Parathyroid adenoma (tissue), 2 donors: ENCODE data around the gene PCBP4.

ENCODE experiments used
- H2AFZ ChIP-seq: fragments of 300-600 bp; sonication (generic); one replicate; pipeline ENCODE4 v1.7.0; 2017; ENCODE audit warnings: antibody characterized with exemption, mild to moderate bottlenecking
- H3K27ac ChIP-seq: fragments of 300-600 bp; sonication (generic); one replicate; pipeline ENCODE4 v1.7.0; 2017
- H3K27me3 ChIP-seq: fragments of 300-600 bp; sonication (generic); one replicate; pipeline ENCODE4 v1.7.0; 2017; ENCODE audit warnings: low read length; ENCODE audit not compliant: control insufficient read depth, insufficient read depth
- H3K36me3 ChIP-seq: fragments of 300-600 bp; sonication (generic); one replicate; pipeline ENCODE4 v1.7.0; 2017; ENCODE audit warnings: low read length; ENCODE audit not compliant: control insufficient read depth, insufficient read depth
- H3K4me1 ChIP-seq: fragments of 300-600 bp; sonication (generic); one replicate; pipeline ENCODE4 v1.7.0; 2017; ENCODE audit warnings: control low read depth
- H3K4me2 ChIP-seq: fragments of 300-600 bp; sonication (generic); one replicate; pipeline ENCODE4 v1.7.0; 2017; ENCODE audit warnings: low read length
- H3K4me3 ChIP-seq: fragments of 300-600 bp; sonication (generic); one replicate; pipeline ENCODE4 v1.7.0; 2017; ENCODE audit warnings: low read depth, low read length
- H3K79me2 ChIP-seq: fragments of 300-600 bp; sonication (generic); one replicate; pipeline ENCODE4 v1.7.0; 2017; ENCODE audit warnings: control low read depth
- H3K9ac ChIP-seq: fragments of 300-600 bp; sonication (generic); one replicate; pipeline ENCODE4 v1.7.0; 2017; ENCODE audit warnings: mild to moderate bottlenecking
- H3K9me3 ChIP-seq: fragments of 300-600 bp; sonication (generic); one replicate; pipeline ENCODE4 v1.7.0; 2017; ENCODE audit warnings: low read length; ENCODE audit not compliant: control insufficient read depth
- CTCF ChIP-seq: fragments of 300-600 bp; sonication (generic); IDR thresholded peaks from one replicate; pipeline ENCODE4 v1.7.0; 2017; ENCODE audit warnings: antibody characterized with exemption, mild to moderate bottlenecking
- donor health status: primary hyperparathyroidism.

The PCBP4 gene

DNA sequence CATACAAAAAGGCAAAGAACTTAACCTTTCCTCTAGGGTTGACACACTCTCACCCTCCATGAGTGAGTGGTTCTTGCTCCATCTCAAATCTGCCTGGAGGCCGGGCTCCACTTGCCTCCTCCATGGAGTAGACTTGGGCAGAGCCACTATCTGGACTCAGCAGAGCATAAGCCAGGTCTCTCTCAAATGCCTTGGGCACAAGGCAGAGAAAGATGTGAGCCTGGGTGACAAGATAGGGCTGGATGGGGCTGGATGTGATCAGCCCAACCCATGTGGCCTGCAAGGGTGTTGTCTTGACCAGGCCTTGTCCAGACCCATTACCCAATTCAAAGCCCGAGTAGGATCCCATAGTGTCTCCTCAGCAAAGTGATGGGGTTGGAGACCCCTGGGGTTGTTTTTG is 32.6 kb upstream of the PCBP4 start:
- Histone ChIP-seq H3K27me3 (no peaks in the 10 kb centered on the region), H3K36me3 (no peaks in the 10 kb centered on the region), H3K4me3 (no peak overlapping the region), H3K27ac (no peak overlapping the region), H3K9me3 (no peaks in the 10 kb centered on the region), H3K4me2 (no peak overlapping the region), H3K79me2 (no peaks in the 10 kb centered on the region), H2AFZ (no peak overlapping the region), H3K9ac (no peak overlapping the region), H3K4me1 (peaks cover 1% of the 10 kb centered on the region)
- TF ChIP-seq CTCF, result no peak

DNA sequence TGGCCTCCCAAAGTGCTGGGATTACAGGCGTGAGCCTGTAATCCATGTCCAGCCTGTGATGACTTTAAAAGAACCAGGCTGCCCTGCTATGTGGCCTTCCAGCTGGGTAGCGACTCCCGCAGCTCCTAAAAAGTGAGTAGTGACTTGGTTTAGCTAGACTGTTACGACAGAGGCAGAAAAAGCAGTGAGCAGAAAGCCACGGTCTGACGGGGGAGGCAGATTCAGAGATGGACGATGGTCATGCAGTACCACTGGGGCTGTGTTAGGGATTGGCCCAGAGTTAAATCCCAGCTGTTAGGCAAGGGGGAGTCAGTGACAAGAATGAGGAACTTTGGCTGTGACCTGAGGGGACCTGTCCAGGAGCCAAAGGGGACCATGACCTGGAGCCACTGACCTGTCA is 31.5 kb upstream of the PCBP4 start:
- Histone ChIP-seq H3K4me1 (peaks cover 10% of the 10 kb centered on the region), H2AFZ (no peak overlapping the region), H3K9ac (no peak overlapping the region), H3K79me2 (peaks cover 5% of the 10 kb centered on the region), H3K4me2 (no peak overlapping the region), H3K36me3 (no peaks in the 10 kb centered on the region), H3K4me3 (no peak overlapping the region), H3K27ac (no peak overlapping the region), H3K27me3 (no peaks in the 10 kb centered on the region), H3K9me3 (no peaks in the 10 kb centered on the region)
- TF ChIP-seq CTCF, result no peak

GRCh38 chr3:51997935-51998596 is 30.8 kb upstream of the PCBP4 start:
- Histone ChIP-seq H3K9me3 (no peaks in the 10 kb centered on the region), H3K27ac (no peak overlapping the region), H3K79me2 (peaks cover 5% of the 10 kb centered on the region), H3K36me3 (no peaks in the 10 kb centered on the region), H3K9ac (no peak overlapping the region), H3K4me1 (peaks cover 10% of the 10 kb centered on the region), H3K4me3 (no peak overlapping the region), H3K27me3 (no peaks in the 10 kb centered on the region), H3K4me2 (no peak overlapping the region), H2AFZ (no peak overlapping the region)
- no peak for TF ChIP-seq CTCF

DNA sequence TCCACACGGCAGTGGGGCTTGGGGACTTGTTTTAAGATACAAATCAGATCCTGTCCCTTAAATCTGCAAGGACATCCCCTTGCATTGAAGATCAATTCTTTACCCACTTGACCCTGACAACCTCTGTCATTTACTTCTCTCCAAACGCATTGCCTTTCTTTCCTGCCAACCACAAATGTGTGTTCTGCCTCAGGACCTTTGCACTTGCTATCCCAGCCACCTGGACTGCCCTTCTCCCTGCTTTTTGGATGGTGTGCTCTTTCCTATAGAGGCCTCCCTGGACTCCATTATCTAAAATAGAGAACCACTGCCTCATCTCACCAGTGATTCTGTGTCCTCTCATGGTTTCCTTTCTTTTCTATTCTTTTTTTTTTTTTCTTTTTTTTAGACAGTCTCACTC is 29.9 kb upstream of the PCBP4 start:
- Histone ChIP-seq H3K4me2 (no peak overlapping the region), H3K9ac (no peak overlapping the region), H3K79me2 (peaks cover 5% of the 10 kb centered on the region), H3K4me3 (no peak overlapping the region), H3K4me1 (peaks cover 10% of the 10 kb centered on the region), H3K36me3 (no peaks in the 10 kb centered on the region), H3K9me3 (no peaks in the 10 kb centered on the region), H2AFZ (no peak overlapping the region), H3K27me3 (no peaks in the 10 kb centered on the region), H3K27ac (no peak overlapping the region)
- TF ChIP-seq CTCF, result no peak
